WTC11 (cell line): ENCODE data around the gene ZNF532.

Experiments used
- CREM ChIP-seq: sonication (generic); formaldehyde crosslinking; IDR thresholded peaks from 2 replicates; pipeline ENCODE4 v1.8.1; 2022; ENCODE audit warnings: mild to moderate bottlenecking, missing genetic modification reagents, moderate library complexity
- CTCF ChIP-seq: fragments of 200-600 bp; IDR thresholded peaks from 2 replicates; pipeline ENCODE4 v1.8.0; 2022; ENCODE audit warnings: antibody characterized with exemption
- FOXK1 ChIP-seq: sonication (generic); formaldehyde crosslinking; IDR thresholded peaks from 2 replicates; pipeline ENCODE4 v1.8.0; 2022; ENCODE audit warnings: mild to moderate bottlenecking, moderate library complexity, missing genetic modification reagents
- GTF2I ChIP-seq: fragments of 250-450 bp; sonication (Bioruptor Pico); conservative IDR thresholded peaks from 2 replicates; pipeline ENCODE4 v1.4.0; 2021; ENCODE audit warnings: mild to moderate bottlenecking
- JUN ChIP-seq: sonication (generic); formaldehyde crosslinking; IDR thresholded peaks from 2 replicates; pipeline ENCODE4 v1.8.0; 2023; ENCODE audit warnings: mild to moderate bottlenecking, missing genetic modification reagents
- PREB ChIP-seq: sonication (generic); formaldehyde crosslinking; IDR thresholded peaks from 2 replicates; pipeline ENCODE4 v1.8.1; 2022; ENCODE audit warnings: mild to moderate bottlenecking, missing genetic modification reagents, moderate library complexity, borderline replicate concordance
- SMAD3 ChIP-seq: sonication (generic); formaldehyde crosslinking; IDR thresholded peaks from 2 replicates; pipeline ENCODE4 v1.8.0; 2022; ENCODE audit warnings: missing genetic modification reagents, mild to moderate bottlenecking, borderline replicate concordance
- ZNF512 ChIP-seq: sonication (generic); formaldehyde crosslinking; IDR thresholded peaks from 2 replicates; pipeline ENCODE4 v1.8.1; 2022; ENCODE audit warnings: missing genetic modification reagents, borderline replicate concordance

- TF ChIP-seq CTCF = no peak
- TF ChIP-seq FOXK1 = no peak
- TF ChIP-seq JUN = no peak
- TF ChIP-seq CREM (CRISPR knock-in tag) = no peak
- TF ChIP-seq PREB = no peak
- TF ChIP-seq GTF2I (CRISPR knock-in tag) = no peak
- no peak for TF ChIP-seq SMAD3
- no peak for TF ChIP-seq ZNF512
Observed at GRCh38 chr18:58827886-58828285, 36.8 kb upstream of the ZNF532 start.
